ENCODE measurements around the gene GDF9. TPM values are rescaled to one million over a fixed set of nuclear protein-coding genes. Genes with fewer than 3 reads are reported as not detected.

The GDF9 gene
- total and polyA plus RNA-seq, 2 experiments from 2014 or later: 0.45 to 1.8 TPM

GRCh38 chr5:132854301-132854700 lies 12.0 kb downstream of the GDF9 start:
- H3K27me3 ChIP-seq: no peaks in the 10 kb centered on the region
- no peak overlapping the region for H3K4me3 ChIP-seq
- H3K36me3 ChIP-seq: no peaks in the 10 kb centered on the region
- no peak for TF ChIP-seq CTCF (IDR thresholded peaks at IDR 0.05; ENCODE audit: low read depth, low read length)
- H3K4me1 ChIP-seq (ENCODE audit: low read depth): peaks cover 5% of the 10 kb centered on the region
- no peaks in the 10 kb centered on the region for H3K9me3 ChIP-seq (ENCODE audit: low read depth)
- no peak for DNase-seq (ENCODE audit: low read depth in 1 of 2, low spot score in 1 of 2)
- no peak overlapping the region for H3K27ac ChIP-seq

GRCh38 chr5:132853790-132854189 lies 12.5 kb downstream of the GDF9 start:
- Histone ChIP-seq H3K4me1 (ENCODE audit: low read depth) (peaks cover 5% of the 10 kb centered on the region), H3K36me3 (no peaks in the 10 kb centered on the region), H3K27ac (no peak overlapping the region), H3K27me3 (no peaks in the 10 kb centered on the region), H3K9me3 (ENCODE audit: low read depth) (no peaks in the 10 kb centered on the region), H3K4me3 (no peak overlapping the region)
- no peak for DNase-seq (ENCODE audit: low read depth in 1 of 2, low spot score in 1 of 2)
- no peak for TF ChIP-seq CTCF (IDR thresholded peaks at IDR 0.05; ENCODE audit: low read depth, low read length)

GRCh38 chr5:132853323-132853722 lies 12.9 kb downstream of the GDF9 start:
- H3K27me3 ChIP-seq: no peaks in the 10 kb centered on the region
- TF ChIP-seq CTCF (IDR thresholded peaks at IDR 0.05; ENCODE audit: low read depth, low read length): no peak
- no peak for DNase-seq (ENCODE audit: low read depth in 1 of 2, low spot score in 1 of 2)

GRCh38 chr5:132850066-132850465 lies 16.2 kb downstream of the GDF9 start:
- no peak overlapping the region for H3K27ac ChIP-seq
- peaks cover 5% of the 10 kb centered on the region for H3K4me1 ChIP-seq (ENCODE audit: low read depth)
- no peak for TF ChIP-seq CTCF (IDR thresholded peaks at IDR 0.05; ENCODE audit: low read depth, low read length)
- H3K9me3 ChIP-seq (ENCODE audit: low read depth): no peaks in the 10 kb centered on the region
- H3K36me3 ChIP-seq: no peaks in the 10 kb centered on the region
- DNase-seq (ENCODE audit: low read depth in 1 of 2, low spot score in 1 of 2): no peak
- no peak overlapping the region for H3K4me3 ChIP-seq
- H3K27me3 ChIP-seq: no peaks in the 10 kb centered on the region

More at GRCh38 chr5:132853323-132853722, 12.9 kb downstream of the GDF9 start:
- Histone ChIP-seq H3K4me3 (no peak overlapping the region), H3K27ac (no peak overlapping the region), H3K4me1 (ENCODE audit: low read depth) (peaks cover 5% of the 10 kb centered on the region), H3K9me3 (ENCODE audit: low read depth) (no peaks in the 10 kb centered on the region), H3K36me3 (no peaks in the 10 kb centered on the region)

- H3K4me1 ChIP-seq (ENCODE audit: low read depth): peaks cover 4% of the 10 kb centered on the region
- DNase-seq (ENCODE audit: low read depth in 1 of 2, low spot score in 1 of 2): no peak
- H3K36me3 ChIP-seq: no peaks in the 10 kb centered on the region
- H3K4me3 ChIP-seq: no peak overlapping the region
- TF ChIP-seq CTCF (IDR thresholded peaks at IDR 0.05; ENCODE audit: low read depth, low read length): no peak
- no peaks in the 10 kb centered on the region for H3K27me3 ChIP-seq
- no peak overlapping the region for H3K27ac ChIP-seq
- no peaks in the 10 kb centered on the region for H3K9me3 ChIP-seq (ENCODE audit: low read depth)
Measured at GRCh38 chr5:132849347-132849746, 16.9 kb downstream of the GDF9 start.

- H3K36me3 ChIP-seq: no peaks in the 10 kb centered on the region
- H3K4me1 ChIP-seq (ENCODE audit: low read depth): no peaks in the 10 kb centered on the region
- no peaks in the 10 kb centered on the region for H3K9me3 ChIP-seq (ENCODE audit: low read depth)
- no peak overlapping the region for H3K4me3 ChIP-seq
- H3K27ac ChIP-seq: no peak overlapping the region
- TF ChIP-seq CTCF (IDR thresholded peaks at IDR 0.05; ENCODE audit: low read depth, low read length): no peak
- no peak for DNase-seq (ENCODE audit: low read depth in 1 of 2, low spot score in 1 of 2)
- H3K27me3 ChIP-seq: no peaks in the 10 kb centered on the region
Measured at GRCh38 chr5:132848270-132848669, 18.0 kb downstream of the GDF9 start.

Data from cardiac muscle cell (in vitro differentiated cells and primary cell).